ENCODE measurements around the gene C10orf105.

C10orf105 gene, protein sequence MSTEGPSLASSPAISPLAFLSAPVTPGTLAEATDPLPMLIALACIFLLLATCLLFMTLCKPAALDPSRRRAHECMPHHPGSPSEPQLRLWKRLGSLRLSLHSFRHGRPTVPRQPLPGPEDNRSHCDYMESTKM

GRCh38 chr10:71719464-71720201, at the start of gene C10orf105:
Gene C10orf105, minus strand, starts transcription at chr10:71719778. Its CDS starts 3,441 bp downstream, at chr10:71716337.
- no peak for ATAC-seq

- ATAC-seq: no peak
These were observed 48.0 kb upstream of the C10orf105 start for GRCh38 chr10:71767420-71768035.

DNA sequence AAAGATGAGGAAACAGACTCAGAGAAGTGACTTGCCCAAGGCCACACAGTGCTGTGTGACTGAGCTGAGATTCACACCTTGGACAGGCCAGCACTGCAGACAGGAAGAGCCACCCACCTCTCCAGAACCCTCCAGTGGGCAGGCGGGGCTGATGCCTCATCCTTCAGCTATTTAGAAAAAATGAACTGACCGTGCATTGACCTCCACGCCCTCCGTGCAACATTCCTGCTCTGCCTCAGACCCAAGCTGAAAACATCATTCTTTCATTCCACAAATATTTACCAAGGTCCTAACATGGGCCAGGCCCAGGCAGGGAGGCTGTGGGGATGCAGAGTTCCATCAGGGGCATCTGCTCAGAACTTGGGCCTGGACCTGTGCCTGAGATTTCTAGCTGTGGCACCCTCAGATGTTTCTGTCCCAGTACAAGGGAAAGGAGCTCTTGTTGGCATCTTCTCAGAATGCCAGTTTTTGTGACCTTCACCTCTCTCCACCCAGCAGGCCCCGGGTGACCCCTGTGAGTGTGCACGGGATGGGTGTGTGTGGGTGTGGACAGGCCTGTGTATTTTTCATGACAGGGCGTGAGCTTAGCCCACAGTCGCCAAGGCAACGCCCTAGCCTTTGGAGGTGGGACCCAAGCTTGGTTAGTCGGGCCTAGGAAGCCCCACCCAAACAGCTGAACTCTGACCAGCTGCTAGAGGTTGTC, 47.3 kb upstream of the C10orf105 start:
- ATAC-seq: no peak

DNA sequence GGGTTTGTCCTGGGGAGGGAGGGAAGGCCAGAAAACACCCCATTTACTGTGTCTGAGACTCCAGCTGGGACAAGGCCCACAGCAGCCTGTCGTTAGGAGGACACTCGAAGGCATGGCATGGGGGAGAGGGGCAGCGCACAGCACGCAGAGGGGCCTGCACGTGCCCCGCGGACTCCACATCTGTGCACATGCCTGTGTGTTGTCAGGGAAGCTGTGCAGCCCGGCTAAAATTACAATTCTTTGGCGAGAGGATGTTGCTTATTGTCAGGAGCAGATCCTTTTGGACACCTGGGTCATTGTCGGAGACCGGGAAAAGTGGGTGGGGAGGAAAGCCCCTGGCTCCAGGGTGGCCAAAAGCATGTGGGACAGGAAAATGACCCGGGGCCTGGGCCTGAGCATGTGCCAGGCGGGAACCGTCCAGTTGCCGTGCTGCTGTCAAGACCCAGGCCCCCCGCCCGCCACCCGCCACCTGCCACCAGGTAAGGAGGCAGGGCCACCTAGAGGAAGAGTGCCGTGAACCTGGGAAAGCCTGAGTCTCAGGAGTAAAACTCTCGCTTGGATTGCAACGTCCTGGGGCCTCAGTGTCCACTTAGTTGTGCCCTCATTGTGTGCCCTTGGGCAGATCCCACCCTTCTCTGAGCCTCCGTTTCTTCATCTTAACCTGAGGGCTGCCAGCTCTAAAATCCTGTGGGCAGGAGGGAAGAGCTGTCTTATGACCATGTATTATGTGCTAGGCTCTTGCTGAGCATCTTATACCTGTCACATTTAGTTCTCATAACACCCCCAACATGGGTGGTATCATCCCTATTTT, 46.5 kb upstream of the C10orf105 start:
- ATAC-seq: no peak

GRCh38 chr10:71765176-71765904, 45.8 kb upstream of the C10orf105 start:
- no peak for ATAC-seq

DNA sequence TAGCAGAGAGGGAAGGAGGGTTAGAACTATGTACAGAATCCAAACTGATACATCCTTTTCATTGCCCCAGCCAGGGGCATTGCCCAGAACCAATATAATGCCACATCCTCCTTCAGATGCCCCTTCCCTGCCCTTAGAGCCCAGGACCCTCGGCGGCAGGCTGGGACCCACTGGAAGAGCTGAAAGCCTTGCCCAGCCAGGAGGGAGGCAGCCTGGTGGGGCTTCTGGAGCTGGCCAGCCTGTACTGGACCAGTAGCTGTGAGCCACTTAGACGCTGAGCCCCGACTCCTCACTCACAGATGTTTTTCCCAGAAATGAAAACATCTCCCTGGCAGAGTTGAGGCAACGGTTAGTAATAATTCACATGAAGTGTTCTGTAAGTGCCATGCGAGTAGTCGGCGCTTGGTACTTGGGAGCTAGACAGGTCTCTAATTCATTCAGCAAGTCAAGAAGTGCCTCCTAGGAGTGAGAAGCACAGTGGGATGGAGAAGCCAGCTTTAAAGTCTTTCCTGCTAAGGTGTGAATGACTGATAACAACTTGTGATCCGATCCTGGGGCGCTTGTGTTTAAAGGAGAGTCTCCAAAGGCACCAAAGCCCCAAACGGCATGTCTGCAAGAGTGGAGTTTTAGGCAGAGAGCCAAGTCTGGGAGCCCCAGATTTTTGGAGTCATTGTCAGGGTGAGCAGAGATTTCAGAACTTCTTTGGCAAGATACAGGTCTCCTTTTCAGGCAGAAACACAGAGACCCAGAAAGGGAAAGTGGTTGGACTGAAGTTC, 44.0 kb upstream of the C10orf105 start:
- no peak for ATAC-seq

GRCh38 chr10:71762324-71762723, 42.7 kb upstream of the C10orf105 start:
- no peak for ATAC-seq

DNA sequence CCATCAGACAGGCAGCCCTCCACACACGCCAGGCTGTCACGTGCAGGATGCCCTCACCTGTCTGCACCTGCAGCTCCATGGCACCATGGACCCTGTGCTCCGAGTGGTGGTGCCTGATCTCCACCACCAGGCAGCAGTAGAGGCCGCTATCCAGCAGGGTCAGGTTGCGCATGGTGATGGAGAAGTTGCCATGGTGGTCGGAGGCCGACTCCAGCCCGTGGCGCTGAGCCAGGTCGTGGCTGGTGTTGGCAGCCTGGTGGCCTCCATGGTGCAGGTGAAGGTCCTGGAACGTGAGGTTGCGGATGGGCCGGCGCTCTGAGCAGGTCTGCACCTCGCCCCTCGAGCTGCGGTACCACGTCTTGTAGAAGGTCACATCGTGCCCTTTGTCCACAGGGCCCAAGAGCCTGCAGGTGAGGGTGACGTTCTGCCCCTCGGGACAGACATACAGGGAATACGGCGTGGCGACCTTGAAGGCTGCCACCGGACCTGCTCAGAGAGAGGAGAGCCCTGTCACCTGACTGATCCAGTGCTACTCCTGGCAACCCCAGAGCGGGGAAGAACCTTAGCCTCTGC, 42.0 kb upstream of the C10orf105 start:
- ATAC-seq: peak in 1 of 2 donors; percentile 2

DNA sequence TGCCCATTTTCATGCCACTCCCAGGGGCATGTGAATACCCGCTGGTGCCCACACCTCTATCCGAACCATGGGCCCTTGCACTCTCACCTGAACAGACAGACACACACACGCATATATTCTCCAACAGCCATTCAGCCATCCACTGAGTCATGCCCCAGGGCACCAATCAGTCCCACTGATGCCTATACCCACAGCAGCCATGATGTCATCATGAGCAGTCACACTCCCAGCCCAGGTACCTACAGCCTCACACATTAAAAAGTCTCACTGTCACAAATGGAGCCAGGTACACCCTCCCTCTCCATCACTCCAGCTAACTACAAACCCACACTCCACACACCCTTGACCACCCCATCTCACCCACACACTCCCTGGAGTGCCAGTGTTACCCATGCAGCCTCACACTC, 41.5 kb upstream of the C10orf105 start:
- ATAC-seq: peak; percentile 94 to 97

- no peak for ATAC-seq
These were observed 37.9 kb upstream of the C10orf105 start for GRCh38 chr10:71757399-71757922.

- ATAC-seq: peak; percentile 52 to 65
These were observed 37.0 kb upstream of the C10orf105 start for GRCh38 chr10:71756311-71757191.

GRCh38 chr10:71755179-71755879, 35.8 kb upstream of the C10orf105 start:
- no peak for ATAC-seq

DNA sequence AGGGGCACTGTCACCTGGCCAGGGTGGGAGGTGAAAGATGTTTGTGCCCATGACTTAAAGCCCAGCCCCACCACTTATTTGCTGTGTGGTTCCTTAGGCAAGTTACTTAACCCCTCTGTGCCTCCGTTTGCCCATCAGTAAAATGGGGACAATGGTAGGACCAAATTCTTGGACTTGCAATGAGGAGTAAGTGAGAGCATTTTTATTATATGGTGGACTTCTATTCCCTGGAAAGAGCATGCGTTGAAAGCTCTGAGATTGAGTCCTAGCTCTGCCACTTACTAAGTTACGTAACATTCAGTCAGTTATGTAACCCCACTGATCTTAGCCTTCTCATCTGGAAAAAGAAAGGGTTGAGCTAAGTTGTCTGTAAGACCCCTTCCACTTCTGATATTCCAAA, 35.0 kb upstream of the C10orf105 start:
- no peak for ATAC-seq

GRCh38 chr10:71753960-71754505, 34.5 kb upstream of the C10orf105 start:
- no peak for ATAC-seq

- no peak for ATAC-seq
These were observed 33.7 kb upstream of the C10orf105 start for GRCh38 chr10:71753091-71753959.

- ATAC-seq: no peak
These were observed 33.0 kb upstream of the C10orf105 start for GRCh38 chr10:71752391-71753090.
